Uterus (tissue), 4 donors: ENCODE results near the gene EZH2. TPM values are rescaled to one million over a fixed set of nuclear protein-coding genes. Genes with fewer than 3 reads are reported as not detected.

Experiments
- DNase-seq, 2 donors: peaks; one replicate each; pipeline ENCODE4 v3.0.0-alpha.2; 2019 to 2020
- H3K27ac ChIP-seq, 2 donors: fragments of 200-600 bp; sonication (generic); 1 replicate in 1 of 2; 2 replicates in 1 of 2; pipeline ENCODE4 v1.5.1; 2016 to 2018
- H3K27me3 ChIP-seq, 2 donors: fragments of 200-600 bp; sonication (generic); one replicate each; pipeline ENCODE4 v1.5.1; 2018 to 2019; ENCODE audit warnings: control low read depth in 1 of 2
- H3K36me3 ChIP-seq, 2 donors: fragments of 200-600 bp; sonication (generic); one replicate each; pipeline ENCODE4 v1.5.1; 2019; ENCODE audit warnings: control low read depth in 1 of 2
- H3K4me1 ChIP-seq, 2 donors: fragments of 200-600 bp; sonication (generic); one replicate each; pipeline ENCODE4 v1.5.1; 2018 to 2019; ENCODE audit warnings: control low read depth in 1 of 2
- H3K4me3 ChIP-seq, 2 donors: fragments of 200-600 bp; sonication (generic); 1 replicate in 1 of 2; 2 replicates in 1 of 2; pipeline ENCODE4 v1.5.1; 2018 to 2019; ENCODE audit warnings: mild to moderate bottlenecking in 1 of 2
- H3K9me3 ChIP-seq, 2 donors: fragments of 200-600 bp; sonication (generic); one replicate each; pipeline ENCODE4 v1.5.1; 2019; ENCODE audit warnings: control low read depth in 1 of 2
- POLR2A ChIP-seq, 2 donors: fragments of 450-650 bp; IDR thresholded peaks; one replicate each; pipeline ENCODE4 v1.6.1; 2016; ENCODE audit warnings: antibody characterized with exemption in 2 of 2, mild to moderate bottlenecking in 1 of 2, moderate library complexity in 1 of 2
- intact Hi-C: fragments of 100-400 bp; cut with DNase I; formaldehyde crosslinking; loops from one replicate; pipeline ENCODE4 v1.15.1; 2023; ENCODE audit warnings: low total_unique reads
- total RNA-seq, 4 donors: library from RNA; depleted of rRNA in 3 of 4; stranded (reverse); fragments of >200 nt in 3 of 4; gene quantifications; one replicate each; pipeline versions ENCODE4 v1.1.0 to v1.2.4, GENCODE V29; 2014 to 2023
- TF ChIP-seq, protein P1 (sequence below), 4 experiments: fragments of 200-600 bp in 2 of 4; fragments of 450-650 bp in 2 of 4; sonication (generic) in 2 of 4; IDR thresholded peaks; one replicate each; pipeline ENCODE4 v1.5.1; 2016 to 2019; ENCODE audit warnings: antibody characterized with exemption in 4 of 4, mild to moderate bottlenecking in 2 of 4, moderate library complexity in 1 of 4
- donor health status: DM: yes; HTN: yes; CAD: no.

The EZH2 gene
- total RNA-seq, 4 donors from 2014 or later: 1.2 to 35.3 (median 2.1) TPM

DNA sequence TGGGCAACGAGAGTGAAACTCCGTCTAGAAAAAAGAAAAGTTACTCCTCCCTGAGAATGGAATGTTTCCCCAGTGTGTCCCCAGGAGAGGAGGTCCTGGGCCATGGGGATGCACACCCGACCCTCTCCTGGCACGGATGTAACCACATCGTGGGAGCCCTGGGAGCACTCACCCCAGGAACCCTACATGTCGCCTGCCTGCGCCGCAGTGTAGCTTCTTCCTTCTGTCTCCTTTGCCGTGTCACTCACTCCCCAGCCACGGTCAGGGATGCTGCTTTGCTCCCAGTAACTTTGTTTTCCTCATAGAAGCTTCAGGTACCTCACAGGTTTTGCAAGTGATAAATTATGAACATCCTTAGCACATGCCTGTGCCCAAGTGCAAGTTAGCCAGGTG is 82.0 kb downstream of the EZH2 start:
- Histone ChIP-seq H3K36me3 (no peaks in the 10 kb centered on the region), H3K27ac (no peak overlapping the region), H3K4me1 (no peaks in the 10 kb centered on the region), H3K27me3 (no peaks in the 10 kb centered on the region), H3K4me3 (no peak overlapping the region), H3K9me3 (no peaks in the 10 kb centered on the region)
- no peak for DNase-seq
- TF ChIP-seq, protein P1, sequence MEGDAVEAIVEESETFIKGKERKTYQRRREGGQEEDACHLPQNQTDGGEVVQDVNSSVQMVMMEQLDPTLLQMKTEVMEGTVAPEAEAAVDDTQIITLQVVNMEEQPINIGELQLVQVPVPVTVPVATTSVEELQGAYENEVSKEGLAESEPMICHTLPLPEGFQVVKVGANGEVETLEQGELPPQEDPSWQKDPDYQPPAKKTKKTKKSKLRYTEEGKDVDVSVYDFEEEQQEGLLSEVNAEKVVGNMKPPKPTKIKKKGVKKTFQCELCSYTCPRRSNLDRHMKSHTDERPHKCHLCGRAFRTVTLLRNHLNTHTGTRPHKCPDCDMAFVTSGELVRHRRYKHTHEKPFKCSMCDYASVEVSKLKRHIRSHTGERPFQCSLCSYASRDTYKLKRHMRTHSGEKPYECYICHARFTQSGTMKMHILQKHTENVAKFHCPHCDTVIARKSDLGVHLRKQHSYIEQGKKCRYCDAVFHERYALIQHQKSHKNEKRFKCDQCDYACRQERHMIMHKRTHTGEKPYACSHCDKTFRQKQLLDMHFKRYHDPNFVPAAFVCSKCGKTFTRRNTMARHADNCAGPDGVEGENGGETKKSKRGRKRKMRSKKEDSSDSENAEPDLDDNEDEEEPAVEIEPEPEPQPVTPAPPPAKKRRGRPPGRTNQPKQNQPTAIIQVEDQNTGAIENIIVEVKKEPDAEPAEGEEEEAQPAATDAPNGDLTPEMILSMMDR (IDR thresholded peaks at IDR 0.05): no peak
- TF ChIP-seq POLR2A (IDR thresholded peaks at IDR 0.05): no peak
- intact Hi-C loops: no loop called here

DNA sequence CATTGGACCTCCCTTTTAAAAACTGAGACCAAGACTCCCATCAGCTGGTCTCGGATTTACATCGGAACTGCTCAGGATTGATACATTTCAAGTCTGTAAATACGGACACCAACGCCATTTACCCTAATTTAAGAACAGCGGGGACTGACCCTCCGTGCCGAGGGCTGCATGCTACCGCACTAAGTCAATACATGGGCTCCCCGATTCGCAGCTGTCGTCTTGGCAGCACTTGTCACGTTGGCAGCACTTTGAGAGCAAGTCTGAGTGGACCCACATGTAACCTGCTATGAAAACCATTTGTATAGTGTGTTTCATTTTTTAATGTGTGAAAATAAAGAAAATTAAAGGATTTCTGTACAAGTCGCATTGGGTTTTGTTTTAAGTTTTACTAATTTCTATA is 83.4 kb downstream of the EZH2 start:
- no peak for TF ChIP-seq POLR2A (IDR thresholded peaks at IDR 0.05)
- TF ChIP-seq, protein P1 (IDR thresholded peaks at IDR 0.05): no peak
- intact Hi-C loops: no loop called here
- Histone ChIP-seq H3K27me3 (no peaks in the 10 kb centered on the region), H3K36me3 (no peaks in the 10 kb centered on the region), H3K27ac (no peak overlapping the region), H3K9me3 (no peaks in the 10 kb centered on the region), H3K4me1 (no peaks in the 10 kb centered on the region), H3K4me3 (no peak overlapping the region)
- DNase-seq: no peak

DNA sequence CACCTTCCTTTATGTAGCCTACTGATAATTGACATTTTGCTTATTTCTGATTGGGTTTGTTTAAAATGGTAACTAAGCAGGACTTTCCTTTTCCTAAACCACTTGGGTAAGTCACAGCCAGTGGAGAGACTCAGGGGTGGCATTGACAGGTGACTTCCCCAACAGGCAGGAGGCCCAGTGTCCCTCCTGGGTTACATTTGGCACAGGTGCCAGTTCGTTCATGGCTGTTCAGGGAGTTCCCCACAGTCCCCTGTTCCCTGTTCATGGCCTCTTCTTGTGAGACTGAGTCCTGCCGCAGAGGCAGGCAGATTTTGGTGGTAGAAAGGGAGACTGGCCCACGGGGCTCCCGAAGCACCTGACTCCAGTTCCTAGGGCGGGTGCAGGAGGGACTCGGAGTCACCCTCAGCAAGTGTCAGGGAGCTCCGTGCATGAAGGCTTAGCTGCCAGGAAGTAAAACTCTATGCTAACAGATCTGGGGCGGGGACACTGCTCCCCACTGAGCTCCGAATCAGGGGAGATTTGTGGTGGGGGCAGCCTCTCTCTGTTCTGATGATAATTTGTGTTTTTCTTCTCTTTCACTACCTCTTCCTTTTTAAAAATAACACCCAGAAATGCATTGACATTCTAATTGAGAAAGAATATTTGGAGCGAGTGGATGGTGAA is 84.1 kb downstream of the EZH2 start:
- Histone ChIP-seq H3K9me3 (no peaks in the 10 kb centered on the region), H3K27ac (no peak overlapping the region), H3K36me3 (no peaks in the 10 kb centered on the region), H3K4me1 (no peaks in the 10 kb centered on the region), H3K4me3 (no peak overlapping the region), H3K27me3 (no peaks in the 10 kb centered on the region)
- intact Hi-C loops: no loop called here
- TF ChIP-seq, protein P1 (IDR thresholded peaks at IDR 0.05): no peak
- TF ChIP-seq POLR2A (IDR thresholded peaks at IDR 0.05): no peak
- no peak for DNase-seq

DNA sequence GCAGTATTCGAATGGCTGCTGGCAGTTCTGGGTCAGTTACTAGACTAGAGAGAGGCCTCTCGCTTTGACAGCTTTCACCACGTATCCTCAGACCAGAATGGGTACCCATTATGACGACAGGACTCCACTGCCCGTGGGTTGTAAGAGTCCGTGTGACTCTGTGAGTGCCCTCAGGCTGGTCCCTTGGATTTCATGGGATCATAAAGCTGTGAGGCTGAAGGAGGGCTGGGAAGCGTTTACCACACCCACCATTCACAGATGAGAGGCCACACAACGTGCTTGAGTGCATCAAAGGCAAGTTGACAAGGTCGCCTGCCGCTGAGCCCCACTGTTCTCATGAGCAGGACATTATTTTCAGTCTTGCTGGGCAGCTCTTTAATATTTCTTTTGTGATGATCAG is 87.2 kb downstream of the EZH2 start:
- no peak for DNase-seq
- no peaks in the 10 kb centered on the region for H3K4me1 ChIP-seq
- no peak for TF ChIP-seq POLR2A (IDR thresholded peaks at IDR 0.05)
- TF ChIP-seq, protein P1 (IDR thresholded peaks at IDR 0.05): no peak
- H3K36me3 ChIP-seq: no peaks in the 10 kb centered on the region
- no peaks in the 10 kb centered on the region for H3K27me3 ChIP-seq
- H3K27ac ChIP-seq: no peak overlapping the region
- H3K4me3 ChIP-seq: no peak overlapping the region
- peaks cover 0 to 4% of the 10 kb centered on the region in 2 donors for H3K9me3 ChIP-seq
- intact Hi-C loops: no loop called here

DNA sequence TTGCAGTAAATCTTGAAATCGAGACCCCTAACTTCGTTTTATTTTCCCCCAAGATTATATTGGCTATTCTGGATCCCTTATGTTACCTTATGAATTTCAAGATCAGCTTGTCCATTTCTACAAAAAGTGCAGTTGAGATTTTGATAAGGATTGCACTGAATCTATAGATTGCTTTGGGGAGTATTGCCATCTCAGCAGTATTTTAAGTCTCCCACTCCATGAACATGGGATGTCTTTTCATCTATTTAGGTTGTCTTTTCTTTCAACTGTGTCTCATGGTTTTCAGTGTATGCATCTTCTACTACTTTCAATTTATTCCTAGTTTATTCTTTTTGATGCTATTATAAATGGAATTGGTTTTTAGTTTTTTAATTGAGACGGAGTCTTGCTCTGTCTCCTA is 89.6 kb downstream of the EZH2 start:
- Histone ChIP-seq H3K9me3 (peaks cover 0 to 4% of the 10 kb centered on the region in 2 donors), H3K27me3 (no peaks in the 10 kb centered on the region), H3K36me3 (no peaks in the 10 kb centered on the region), H3K4me3 (no peak overlapping the region), H3K4me1 (no peaks in the 10 kb centered on the region), H3K27ac (no peak overlapping the region)
- no peak for DNase-seq
- no peak for TF ChIP-seq POLR2A (IDR thresholded peaks at IDR 0.05)
- TF ChIP-seq, protein P1 (IDR thresholded peaks at IDR 0.05): no peak
- intact Hi-C loops: no loop called here
